VCaP (cell line): ENCODE measurements around the gene PDE11A.

Experiments
- H3K27ac ChIP-seq: fragments of 450-650 bp; 2 replicates; pipeline ENCODE4 v1.5.1; 2017
- CTCF ChIP-seq: fragments of 450-650 bp; conservative IDR thresholded peaks from 2 replicates; pipeline ENCODE4 v1.5.1; 2017; ENCODE audit warnings: mild to moderate bottlenecking, moderate library complexity

Gene PDE11A

DNA sequence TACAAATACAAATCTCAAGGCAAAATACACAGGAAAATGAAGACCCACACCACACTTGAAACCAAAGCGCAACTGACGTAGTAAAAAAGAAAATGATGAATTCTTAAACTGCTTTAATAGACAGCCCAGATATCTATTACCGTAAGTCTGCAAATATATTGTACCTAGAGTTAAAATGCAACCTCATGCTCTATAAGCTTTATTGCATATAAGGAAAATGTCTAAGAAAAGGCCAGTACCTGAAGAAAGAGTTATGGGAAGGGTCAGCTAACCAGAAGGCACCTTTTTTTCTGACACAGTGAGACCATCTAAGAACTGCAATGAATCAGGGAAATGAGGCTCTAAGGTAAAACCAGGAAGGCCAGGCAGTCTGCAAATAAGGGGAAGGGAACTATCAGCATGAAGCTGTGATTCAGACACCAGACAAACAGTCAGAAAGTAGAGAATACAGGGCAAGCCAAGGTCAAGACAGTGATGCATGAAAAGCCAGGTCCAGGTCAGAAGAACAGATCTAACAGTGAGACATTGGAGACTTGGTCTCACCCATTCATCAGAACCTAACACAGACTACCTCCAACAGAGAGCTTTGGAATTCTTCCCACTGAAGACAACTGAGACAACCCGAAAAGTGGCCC lies 46.9 kb downstream of the PDE11A start:
- H3K27ac ChIP-seq, result no peak overlapping the region
- TF ChIP-seq CTCF, result no peak

DNA sequence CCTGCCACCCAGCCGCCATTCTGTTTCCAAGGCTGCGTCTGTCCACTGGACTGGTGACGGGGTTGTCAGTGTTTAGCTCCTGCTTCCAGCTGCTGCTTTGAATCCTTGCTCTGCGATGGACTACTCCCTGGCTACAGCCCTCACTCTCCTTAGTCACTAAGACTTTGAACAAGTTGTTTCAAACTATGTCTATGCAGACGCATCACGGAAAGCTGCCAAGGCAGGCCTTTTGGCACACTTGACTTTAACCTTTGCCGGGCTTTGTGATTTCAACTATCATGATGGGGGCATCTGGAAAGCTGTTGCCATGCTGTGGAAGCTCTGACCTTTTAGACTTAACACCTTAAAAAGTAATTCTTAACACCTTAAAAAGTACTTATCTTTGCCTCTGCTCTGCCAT lies 54.4 kb downstream of the PDE11A start:
- no peak overlapping the region for H3K27ac ChIP-seq
- TF ChIP-seq CTCF, result no peak

GRCh38 chr2:178016612-178017011 lies 56.0 kb downstream of the PDE11A start:
- no peak for TF ChIP-seq CTCF
- H3K27ac ChIP-seq, result no peak overlapping the region

DNA sequence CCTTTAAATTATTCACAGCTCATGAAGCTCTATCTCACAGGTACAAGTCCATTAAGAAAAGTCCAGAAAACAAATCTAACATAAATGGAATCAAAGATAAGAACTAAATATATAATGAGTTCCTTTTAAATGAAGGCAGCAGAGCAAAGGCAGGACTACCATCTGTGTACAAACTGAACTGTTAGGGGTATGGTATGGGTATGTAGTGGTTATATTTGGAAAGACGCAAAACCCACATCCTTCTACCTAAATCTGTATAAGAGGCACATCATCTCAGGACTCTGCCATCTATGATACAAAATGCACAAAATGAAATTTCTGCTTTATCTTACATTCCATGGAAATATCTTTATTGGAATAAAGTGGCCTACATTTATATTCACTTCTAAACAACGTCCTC lies 59.9 kb downstream of the PDE11A start:
- TF ChIP-seq CTCF, result no peak
- H3K27ac ChIP-seq, result no peak overlapping the region

DNA sequence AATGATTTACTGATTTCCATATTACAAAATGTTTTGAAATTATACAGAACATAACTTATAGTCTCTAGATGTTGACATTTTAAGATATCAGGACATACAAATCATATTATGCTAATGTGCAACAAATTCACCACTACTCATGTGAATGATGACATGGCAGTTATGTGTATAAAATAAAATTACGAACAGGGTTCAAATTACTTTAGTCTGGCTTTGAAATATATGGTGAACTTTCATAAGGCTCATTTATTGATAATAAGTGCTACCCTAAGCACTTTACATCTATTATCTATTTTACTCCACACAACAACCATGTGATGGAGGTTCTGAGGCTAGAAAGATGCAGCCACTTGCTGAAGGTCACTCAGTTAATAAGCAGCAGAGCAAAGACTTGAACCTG lies 62.8 kb downstream of the PDE11A start:
- TF ChIP-seq CTCF, result no peak
- no peak overlapping the region for H3K27ac ChIP-seq

- TF ChIP-seq CTCF, result no peak
- no peak overlapping the region for H3K27ac ChIP-seq
Measured at GRCh38 chr2:178008636-178009289, 63.8 kb downstream of the PDE11A start.

DNA sequence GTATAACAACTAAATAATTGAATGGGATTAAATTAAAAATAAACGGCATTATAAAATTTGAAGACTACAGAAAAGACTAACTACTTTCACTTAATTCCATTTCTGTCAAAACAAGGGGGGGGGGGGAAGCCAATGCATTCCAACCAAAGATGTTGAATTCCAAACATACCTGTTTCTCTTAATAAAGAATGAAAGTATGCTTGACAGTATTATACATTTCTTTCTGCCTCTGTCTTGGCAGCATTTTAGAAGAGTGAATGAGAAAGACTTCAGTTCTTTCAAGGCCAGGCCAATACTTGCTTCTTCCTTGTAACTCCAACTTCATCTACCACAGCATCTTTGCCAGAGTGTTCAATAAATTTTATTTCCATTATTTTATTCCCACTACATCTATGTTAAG lies 65.9 kb downstream of the PDE11A start:
- no peak overlapping the region for H3K27ac ChIP-seq
- TF ChIP-seq CTCF, result no peak
